Measurements from ENCODE around the gene KANK2.

DNA sequence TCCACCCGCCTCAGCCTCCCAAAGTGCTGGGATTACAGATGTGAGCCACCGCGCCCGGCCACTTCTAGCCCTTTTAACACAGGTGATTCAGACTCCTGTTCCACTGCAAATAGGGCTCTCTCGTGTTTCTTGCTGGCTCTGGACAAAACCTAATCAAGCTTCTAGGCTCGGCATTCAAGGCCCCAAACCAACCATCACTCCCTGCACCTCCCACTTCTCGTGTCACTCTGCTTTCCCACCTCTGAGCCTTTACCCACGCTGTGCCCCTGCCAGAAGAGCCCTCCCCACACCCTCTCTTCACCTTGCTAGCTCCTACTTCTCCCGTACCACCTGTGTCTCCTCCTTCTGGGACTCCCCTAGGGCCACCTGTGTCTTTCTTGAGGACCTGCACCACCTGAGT, 19.8 kb downstream of the KANK2 start:
- TF ChIP-seq, protein P1, sequence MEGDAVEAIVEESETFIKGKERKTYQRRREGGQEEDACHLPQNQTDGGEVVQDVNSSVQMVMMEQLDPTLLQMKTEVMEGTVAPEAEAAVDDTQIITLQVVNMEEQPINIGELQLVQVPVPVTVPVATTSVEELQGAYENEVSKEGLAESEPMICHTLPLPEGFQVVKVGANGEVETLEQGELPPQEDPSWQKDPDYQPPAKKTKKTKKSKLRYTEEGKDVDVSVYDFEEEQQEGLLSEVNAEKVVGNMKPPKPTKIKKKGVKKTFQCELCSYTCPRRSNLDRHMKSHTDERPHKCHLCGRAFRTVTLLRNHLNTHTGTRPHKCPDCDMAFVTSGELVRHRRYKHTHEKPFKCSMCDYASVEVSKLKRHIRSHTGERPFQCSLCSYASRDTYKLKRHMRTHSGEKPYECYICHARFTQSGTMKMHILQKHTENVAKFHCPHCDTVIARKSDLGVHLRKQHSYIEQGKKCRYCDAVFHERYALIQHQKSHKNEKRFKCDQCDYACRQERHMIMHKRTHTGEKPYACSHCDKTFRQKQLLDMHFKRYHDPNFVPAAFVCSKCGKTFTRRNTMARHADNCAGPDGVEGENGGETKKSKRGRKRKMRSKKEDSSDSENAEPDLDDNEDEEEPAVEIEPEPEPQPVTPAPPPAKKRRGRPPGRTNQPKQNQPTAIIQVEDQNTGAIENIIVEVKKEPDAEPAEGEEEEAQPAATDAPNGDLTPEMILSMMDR (IDR thresholded peaks at IDR 0.05; ENCODE audit: borderline replicate concordance, extremely low read depth, low read length, poor library complexity, severe bottlenecking), result no peak
- TF ChIP-seq EZH2 (IDR thresholded peaks at IDR 0.05; ENCODE audit: borderline replicate concordance, low read depth, low read length, severe bottlenecking), result no peak
